Stimulated activated CD8-positive, alpha-beta memory T cell treated with anti-CD3 and anti-CD28 coated beads, Interleukin-4, amount 100 ng/mL, for 24 hours (primary cell): ENCODE data around the gene KLHL13.
"Not testable (repeated sequence)": the region's sequence is repeated elsewhere in the genome, so short reads cannot be mapped to it uniquely, and the experiment has no call there.

Experiments
- DNase-seq: peaks from one replicate; pipeline ENCODE4 v3.0.0-alpha.2; 2020; ENCODE audit warnings: low read depth

The KLHL13 gene

DNA sequence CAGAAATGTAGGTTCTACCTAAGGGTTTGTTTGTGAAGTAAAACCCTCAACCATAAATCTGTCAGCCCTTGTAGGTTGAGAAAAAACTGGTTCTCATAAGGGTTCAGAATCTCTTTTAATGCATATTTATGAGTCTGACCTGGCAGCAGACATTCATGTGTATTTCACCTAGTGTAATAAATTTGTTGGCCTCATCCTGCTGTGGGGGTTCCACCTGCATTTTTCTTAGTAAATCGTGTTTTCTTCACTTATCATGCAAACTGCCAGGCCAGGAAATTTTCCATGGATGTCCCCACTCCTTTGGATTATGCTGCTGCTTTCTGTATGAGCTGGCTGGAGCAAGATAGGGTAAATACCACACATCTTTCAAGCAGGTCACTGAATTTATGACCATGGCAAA lies 42.4 kb downstream of the KLHL13 start:
- DNase-seq: no peak

DNA sequence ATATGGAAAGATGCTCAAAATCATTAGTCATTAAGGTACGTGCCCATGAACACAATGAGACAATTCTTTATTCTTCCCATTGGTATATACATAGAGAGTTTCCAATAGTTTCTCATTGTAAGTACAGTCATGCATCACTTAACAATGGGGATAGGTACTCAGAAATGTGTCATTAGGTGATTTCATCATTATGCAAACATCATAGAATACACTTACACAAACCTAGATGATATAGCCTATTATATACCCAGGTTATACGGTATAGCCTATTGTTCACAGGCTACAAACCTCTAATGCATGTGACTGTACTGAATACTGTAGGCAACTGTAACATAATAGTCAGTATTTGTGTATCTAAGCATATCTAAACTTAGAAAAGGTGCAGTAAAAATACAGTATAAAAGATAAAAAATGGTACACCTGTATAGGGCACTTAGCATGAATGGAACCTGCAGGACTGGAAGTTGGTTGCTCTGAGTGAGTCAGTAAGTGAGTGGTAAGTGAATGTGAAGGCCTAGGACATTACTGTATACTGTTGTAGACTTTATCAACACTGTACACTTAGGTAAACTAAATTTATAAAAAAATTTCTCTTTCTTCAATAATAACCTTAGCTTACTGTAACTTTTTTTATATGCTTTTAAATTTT lies 49.6 kb downstream of the KLHL13 start:
- no peak for DNase-seq

DNA sequence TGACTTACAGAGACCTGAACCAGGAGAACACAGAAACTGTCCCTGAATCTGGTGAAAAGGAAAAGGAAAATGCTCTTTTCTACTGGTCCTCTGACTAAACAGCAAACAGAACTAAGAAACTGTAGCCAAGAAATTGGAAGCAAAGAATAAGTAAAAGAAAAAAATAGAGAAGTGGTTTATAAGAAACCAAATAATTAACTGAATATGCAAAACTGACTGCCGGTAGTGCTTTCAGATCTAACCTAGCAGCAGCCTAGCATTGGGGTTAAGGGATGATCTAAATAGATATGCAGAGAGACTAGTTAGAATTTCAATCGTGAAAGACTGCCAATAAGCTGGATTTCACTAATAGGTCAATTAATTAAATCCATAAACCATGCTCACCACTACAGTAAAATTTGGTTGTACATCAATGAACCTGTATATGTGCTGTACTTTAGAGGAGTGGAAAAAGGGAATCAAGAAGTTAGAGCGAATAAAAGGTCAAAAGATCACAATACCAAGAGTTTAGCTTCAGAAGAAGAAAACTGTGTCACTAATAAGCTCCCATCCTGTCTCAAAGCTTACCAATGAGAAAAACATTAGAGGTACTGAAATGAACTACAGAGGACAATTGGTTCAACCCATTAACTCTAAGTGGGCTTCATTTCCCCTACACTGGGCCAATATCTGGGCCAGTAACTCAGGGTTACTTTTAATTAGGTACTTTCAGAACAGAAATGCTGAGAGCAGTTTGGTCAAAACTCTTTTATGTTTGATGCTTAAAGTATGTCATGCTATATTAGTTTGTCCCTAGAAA lies 53.6 kb downstream of the KLHL13 start:
- DNase-seq: no peak

DNA sequence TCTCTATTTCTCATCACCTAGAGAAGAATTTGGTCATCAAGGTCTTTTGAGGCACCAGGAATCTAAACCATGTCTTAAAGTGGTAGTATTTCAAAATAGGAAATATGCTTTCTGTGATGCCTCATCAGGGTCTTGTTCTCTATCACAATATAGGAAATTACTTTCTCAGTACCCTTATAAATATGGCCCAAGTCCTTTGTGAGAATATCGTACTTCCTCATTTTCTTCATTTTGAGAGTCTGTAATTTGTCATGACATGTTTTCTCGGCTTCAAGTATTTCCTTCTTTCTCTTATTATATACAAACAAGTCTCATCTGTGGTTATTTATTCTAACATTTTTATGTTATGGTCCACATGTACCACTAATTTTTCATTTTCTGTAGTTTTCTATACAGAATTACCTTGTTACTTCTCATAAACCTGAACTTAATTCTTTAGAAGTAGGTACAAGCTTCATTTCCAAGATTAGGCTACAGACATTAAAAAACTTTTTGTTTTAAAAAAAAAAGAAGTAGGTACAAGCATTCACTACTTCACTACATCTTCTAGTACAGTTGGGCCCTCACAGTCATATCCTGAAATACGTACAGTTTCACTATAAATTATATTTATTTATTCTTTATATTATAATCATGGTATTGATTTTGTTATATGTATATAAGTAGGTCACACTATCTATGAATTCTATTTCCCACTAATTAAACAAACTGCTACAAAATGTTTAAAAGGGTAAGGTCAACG lies 54.4 kb downstream of the KLHL13 start:
- DNase-seq: no peak

DNA sequence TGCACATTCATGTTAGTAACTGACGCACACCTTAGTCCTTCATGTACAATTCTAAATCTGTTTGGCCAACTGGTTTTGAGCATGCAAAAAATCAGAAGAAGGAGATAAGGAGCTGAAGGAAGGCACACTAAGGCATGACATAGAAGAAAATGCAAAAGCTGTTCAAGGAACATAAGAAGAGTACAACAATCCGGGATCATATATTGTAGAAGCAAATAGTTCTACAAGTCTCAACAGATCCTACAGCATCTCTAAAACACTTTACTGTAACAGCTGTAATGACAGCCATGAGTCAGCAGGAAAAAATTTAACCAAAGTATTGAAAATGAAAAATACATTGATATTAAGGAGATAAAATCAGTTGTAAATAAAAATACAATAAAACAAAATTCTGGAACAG lies 57.7 kb downstream of the KLHL13 start:
- DNase-seq: no peak

DNA sequence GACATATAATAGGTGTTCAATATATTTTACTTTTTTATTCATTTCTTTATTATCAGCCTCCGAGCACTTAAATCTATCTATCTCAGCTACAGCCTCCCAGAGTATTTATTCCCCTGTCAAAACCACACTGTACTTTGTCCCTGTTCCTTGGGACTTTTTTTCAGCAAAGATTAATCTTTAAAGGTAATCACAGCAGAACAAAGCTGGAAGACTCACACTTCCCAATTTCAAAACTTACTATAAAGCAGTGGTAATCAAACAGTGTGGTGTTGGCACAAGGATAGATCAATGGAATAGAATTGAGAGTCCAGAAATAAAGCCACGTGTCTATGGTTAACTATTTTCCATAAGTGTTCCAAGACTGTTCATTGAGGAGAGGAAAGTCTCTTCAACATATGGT lies 59.7 kb downstream of the KLHL13 start:
- no peak for DNase-seq

DNA sequence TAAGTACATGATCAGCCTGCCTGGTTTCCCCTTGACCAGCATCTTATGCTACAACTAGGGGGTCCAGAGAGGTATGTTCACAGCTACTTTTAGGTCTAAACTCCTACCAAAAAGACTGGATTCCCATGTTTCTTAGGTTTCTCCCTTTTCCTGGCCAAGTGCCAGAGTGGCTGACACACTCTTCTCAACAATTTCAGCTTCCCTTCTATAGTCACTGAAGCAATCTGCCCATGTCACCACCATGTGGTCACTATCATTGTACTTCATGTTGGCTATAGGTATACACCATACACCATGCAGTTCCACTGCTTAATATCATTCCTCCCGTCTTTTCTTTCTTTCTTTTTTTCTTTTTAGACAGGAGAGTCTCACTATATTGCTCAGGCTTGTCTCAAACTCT lies 66.9 kb downstream of the KLHL13 start:
- no peak for DNase-seq

DNA sequence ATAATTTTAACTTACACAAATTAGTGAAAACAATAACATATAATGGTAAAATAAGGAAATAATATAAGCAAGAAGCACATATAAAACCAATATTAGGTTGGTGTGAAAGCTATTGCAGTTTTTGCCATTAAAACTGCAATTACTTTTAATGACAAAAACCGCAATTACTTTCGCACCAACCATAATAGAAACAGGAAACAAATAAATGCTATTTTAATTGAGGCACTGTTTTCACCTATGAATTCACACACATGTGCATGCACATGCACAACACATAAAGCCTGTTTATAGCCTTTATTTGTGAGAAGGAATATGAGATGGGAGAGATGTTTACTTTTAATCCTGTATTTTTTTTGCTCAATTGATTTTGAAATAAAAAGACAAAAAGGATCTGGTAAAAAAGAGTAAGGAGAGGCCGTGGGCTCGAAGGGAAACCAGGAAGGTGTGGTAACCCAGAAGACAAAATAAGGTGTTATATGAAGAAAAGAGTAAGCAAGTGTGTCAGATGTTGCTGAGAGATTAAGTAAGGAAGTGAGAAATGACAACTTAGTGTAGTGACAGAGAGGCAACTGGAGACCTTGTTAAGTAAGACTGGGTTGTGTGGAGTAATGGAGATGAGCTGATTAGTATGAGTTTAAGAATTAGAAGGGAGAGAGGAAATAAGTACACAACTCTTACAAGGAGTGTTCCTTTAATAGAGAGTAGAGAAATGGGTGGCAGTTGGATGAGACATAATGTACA lies 69.0 kb downstream of the KLHL13 start:
- DNase-seq: no peak

DNA sequence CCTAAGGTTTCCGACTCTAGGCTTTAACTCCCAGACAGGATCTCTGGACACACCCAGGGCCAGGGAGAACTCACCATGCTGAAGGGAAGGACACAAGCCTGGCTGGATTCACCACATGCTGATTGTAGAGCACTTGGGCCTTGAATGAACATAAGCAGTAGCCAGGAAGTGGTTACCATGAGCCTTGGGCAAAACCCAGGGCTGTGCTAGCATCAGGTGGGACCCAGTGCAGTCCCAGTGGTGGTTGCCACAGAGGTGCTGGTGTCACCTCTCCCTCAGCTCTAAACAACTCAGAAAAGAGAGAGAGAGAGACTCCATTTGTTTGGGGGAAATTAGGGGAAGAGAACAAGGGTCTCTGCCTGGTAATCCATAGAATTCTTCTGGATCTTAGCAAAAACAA lies 77.0 kb downstream of the KLHL13 start:
- DNase-seq: no peak

DNA sequence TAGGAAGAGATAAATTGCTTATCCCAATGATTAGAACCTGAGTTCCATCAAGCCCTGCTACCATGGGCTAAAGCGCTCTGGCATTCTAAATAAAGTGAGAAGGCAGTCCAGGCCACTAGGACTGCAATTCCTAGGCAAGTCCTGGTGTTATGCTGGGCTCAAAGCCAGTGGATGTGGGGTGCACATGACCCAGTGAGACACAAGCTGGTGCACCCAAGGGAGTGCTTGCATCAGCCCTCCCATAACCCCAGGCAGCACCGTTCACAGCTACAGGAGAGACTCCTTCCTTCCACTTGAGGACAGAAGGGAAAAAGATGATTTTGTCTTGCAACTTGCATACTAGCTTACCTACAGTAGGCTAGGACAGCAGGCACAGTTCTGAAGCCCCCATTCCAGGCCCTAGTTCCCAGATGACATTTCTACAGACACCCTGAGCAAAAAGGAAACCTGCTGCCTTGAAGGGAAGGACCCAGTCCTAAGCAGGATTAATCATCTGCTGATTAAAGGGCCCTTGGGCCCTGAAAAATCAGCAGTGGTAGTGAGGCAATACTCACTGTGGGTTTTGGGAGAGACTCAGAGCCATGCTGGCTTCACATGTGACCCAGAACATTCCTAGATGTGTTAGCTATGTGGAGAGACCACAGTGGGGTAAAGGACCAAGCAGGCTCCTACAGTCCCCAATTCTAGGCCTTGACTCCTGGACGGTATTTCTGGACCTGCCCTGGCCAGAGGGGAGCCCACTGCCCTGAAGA lies 77.8 kb downstream of the KLHL13 start:
- DNase-seq: no peak

DNA sequence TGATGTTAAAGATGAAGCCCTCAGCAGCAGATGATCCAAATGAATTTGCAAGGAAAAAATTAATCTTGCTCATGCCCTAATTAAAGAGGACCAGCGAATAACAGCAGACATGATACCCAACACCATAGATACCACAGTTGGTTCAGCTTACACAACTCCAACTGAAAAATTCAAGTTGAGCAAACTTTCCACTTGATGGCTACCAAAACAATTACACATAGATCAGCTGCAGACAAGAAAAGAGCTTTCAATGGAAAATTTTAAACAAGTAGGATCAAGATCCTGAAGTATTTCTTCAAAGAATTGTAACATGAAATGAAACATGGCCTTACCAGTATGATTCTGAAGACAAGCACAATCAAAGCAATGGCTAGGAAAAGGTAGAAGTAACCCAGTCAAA lies 90.0 kb downstream of the KLHL13 start:
- no peak for DNase-seq

DNA sequence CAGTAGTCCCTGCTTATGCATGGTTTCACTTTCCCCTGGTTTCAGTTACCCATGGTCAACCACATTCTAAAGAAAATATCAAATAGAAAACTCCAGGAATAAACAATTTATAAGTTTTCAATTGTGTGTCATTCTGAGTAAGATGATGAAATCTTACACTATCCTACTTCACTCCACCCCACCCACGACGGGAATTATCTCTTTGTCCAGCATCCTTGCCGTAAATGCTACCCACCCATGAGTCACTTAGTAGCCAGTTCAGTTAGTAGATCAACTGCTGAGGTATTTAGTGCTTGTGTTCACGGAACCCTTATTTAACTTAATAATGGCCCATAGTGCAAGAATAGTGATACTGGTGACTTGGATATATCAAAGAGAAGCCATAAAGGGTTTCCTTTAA lies 91.4 kb downstream of the KLHL13 start:
- DNase-seq: no peak

DNA sequence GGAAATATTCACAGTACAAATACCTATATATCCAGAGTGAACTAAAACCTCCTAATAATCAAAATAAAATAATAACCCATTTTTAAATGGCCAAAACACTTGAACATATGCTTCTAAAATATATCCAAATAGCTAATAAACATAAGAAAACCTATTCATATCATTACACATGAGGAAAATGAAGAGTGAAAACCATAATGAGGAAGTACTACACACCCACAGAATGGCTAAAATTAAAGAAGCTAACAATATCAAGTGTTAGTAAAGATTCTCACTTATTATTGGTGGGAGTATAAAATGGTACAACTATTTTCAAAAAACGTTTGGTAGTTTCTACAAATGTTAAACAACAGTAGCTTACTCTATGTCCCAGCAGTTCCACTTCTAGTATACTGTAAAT lies 92.1 kb downstream of the KLHL13 start:
- DNase-seq: no peak

DNA sequence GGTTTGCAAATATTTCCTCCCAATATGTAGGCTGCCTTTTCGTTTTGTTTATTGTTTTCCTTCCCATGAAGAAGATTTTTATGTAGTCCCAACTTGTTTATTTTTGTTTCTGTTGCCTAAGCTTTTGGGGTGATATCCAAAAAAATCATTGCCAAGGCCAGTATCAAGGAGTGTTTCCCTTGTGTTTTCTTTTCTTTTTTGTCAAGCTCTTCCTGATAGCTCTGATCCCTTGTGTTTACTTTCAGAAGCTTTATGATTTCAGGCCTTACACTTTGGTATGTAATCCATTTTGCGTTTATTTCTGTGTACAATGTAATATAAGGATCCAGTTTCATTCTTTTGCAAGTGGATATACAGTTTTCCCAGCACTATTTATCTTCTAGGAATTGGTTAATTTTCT lies 93.9 kb downstream of the KLHL13 start:
- DNase-seq: no peak

DNA sequence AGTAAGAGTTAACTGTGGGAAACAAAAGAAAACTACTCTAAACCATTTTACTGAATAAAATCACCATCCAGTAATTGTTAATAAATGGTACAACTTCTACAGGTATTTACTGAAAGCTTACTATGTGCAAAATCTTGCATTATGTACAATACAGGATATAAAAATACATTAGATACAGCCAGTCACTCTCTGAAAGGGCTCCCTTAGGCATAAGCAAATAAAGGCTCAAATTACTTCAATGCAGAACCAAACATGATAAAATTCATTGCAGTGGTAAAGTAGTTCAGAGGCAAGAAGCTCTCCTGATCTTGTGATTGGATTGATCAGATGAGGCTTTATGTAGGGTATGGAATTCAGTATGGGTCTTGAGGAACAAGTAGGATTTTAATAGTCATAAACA lies 100.2 kb downstream of the KLHL13 start:
- DNase-seq: no peak

DNA sequence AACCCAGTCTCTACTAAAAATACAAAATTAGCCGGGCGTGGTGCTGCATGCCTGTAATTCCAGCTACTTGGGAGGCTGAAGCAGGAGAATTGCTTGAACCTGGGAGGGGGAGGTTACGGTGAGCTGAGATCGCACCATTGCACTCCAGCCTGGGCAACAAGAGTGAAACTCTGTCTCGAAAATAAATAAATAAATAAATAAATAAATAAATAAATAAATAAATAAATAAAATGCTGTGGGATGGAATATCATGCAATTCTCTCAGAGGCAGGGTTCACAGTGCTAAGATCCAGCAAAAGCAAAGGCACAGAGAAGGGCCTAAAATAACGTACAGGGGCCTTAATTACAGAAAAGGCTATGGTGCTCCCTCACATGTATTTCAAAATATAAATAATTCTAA lies 114.2 kb downstream of the KLHL13 start:
- not testable (repeated sequence) for DNase-seq

DNA sequence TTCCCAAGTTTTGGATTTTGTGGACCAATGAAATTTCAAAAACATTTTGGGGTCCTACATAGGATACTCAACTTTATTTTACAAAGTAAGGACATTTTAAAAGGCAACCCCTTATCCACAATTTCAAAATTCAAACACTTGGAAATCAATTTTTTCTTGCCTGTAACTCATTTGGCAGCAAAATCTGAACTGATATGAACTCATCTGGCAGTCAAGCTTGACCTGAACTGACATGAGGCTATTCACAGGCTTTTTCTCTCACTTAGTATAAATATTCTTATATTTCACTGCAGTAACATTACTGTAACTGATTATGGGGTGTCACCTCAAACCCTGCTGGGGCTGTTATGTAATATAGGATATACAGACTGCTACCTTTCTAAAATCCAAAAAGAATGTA lies 116.1 kb downstream of the KLHL13 start:
- no peak for DNase-seq

DNA sequence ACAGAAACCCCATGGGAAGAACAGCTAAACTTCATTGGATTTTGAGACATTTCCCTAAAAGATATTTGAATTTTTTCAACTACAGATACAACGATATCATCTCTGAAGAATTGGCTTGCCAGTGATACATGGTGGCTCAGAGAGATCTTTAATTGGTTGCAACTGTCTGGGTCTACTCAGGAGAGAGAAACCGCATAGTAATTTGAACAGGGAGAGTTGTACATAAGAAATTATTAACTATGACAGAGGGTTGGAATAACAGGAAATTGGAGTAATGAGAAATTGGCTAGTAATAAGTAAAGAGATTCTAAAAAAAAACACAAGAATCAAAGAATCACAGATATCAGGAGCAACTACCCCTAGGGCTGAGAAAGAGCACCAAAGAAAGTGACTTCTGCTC lies 118.4 kb downstream of the KLHL13 start:
- DNase-seq: no peak

DNA sequence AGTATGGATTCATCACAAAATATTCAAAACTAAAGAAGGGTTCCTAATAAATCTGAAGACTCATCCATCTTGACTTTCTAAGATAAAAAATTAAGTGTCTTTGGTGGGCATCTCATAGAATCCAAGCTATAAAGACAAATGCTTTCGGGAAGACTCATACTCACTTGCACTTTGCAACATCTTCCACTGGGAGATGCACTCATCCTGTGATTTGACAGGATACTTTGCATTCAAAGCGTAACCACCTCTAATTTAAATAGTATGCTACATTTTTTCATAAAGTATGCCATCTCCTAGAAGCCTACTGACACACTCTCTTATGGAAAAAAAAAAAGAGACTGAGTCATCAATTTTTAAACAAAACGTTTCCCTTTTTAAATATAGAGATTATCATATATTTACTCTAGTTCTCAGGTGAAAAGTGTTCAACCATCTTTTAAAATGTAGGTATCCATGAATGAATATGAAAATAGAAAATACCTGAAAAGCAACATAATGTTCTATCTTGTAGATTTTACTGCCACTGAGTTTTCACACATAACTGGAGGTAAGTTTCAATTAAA lies 119.6 kb downstream of the KLHL13 start:
- no peak for DNase-seq

DNA sequence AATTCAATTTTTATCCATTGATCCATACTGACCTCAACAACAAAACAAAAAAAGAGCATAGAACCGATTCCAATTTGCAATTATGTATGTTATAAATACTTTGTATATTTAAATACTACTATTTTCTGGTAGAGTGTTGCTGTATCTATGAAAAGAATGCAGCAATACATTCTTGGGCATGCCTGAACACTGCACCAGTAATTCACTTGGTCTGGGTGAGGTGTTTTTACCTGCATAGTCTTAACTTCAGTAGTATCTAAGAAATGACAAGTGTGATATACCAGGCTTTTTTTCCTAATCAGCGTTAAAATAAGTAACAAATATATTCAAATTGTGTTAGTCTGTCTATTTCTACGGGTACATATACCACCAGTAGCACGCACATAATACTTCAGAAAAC lies 120.2 kb downstream of the KLHL13 start:
- DNase-seq: no peak

DNA sequence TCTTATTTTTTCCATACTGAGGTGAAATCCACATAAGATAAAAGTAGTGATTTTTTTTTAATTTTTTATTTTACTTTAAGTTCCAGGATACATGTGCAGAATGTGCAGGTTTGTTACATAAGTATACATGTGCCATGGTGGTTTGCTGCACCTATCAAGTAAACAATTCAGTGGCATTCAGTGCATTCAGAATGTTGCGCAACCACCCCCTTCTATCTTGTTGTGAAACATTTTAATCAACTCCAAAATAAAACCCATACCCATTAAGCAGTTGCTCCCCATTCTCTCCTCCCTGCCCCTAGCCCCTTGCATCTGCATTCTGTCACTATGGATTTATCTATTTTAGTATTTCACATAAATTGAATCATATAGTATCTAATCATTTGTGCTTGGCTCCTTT lies 121.2 kb downstream of the KLHL13 start:
- no peak for DNase-seq
